KMS-11 (cell line): ENCODE results near the gene PRDX6.
A peak's percentile ranks its signal among the peaks of the same experiment; 100 is the strongest.

ENCODE experiments used
- H2AFZ ChIP-seq: fragments of 200-600 bp; sonication (generic); 2 replicates; pipeline ENCODE4 v1.6.1; 2016; ENCODE audit warnings: antibody characterized with exemption, mixed run types, low read depth
- H3K27ac ChIP-seq: fragments of 200-600 bp; sonication (generic); 2 replicates; pipeline ENCODE4 v1.6.1; 2016; ENCODE audit warnings: mild to moderate bottlenecking, mixed run types
- H3K27me3 ChIP-seq: fragments of 200-600 bp; sonication (generic); 2 replicates; pipeline ENCODE4 v1.6.1; 2017; ENCODE audit warnings: mild to moderate bottlenecking, low read depth, mixed run types, moderate library complexity; ENCODE audit not compliant: insufficient read depth
- H3K36me3 ChIP-seq: fragments of 200-600 bp; sonication (generic); 2 replicates; pipeline ENCODE4 v1.6.1; 2017; ENCODE audit warnings: mild to moderate bottlenecking, mixed run types; ENCODE audit not compliant: insufficient read depth
- H3K4me1 ChIP-seq: fragments of 200-600 bp; sonication (generic); 2 replicates; pipeline ENCODE4 v1.6.1; 2016; ENCODE audit warnings: mild to moderate bottlenecking, low read depth, mixed run types; ENCODE audit not compliant: poor library complexity, severe bottlenecking
- H3K4me2 ChIP-seq: fragments of 200-600 bp; sonication (generic); 2 replicates; pipeline ENCODE4 v1.7.0; 2016; ENCODE audit warnings: mild to moderate bottlenecking, mixed run types
- H3K4me3 ChIP-seq: fragments of 200-600 bp; sonication (generic); IDR thresholded peaks from 2 replicates; pipeline ENCODE4 v1.6.1; 2017; ENCODE audit warnings: low read depth, low read length, mixed read lengths; ENCODE audit not compliant: insufficient read depth
- H3K79me2 ChIP-seq: fragments of 200-600 bp; sonication (generic); 2 replicates; pipeline ENCODE4 v1.6.1; 2016; ENCODE audit warnings: low read depth, mixed run types; ENCODE audit not compliant: insufficient read depth
- H3K9ac ChIP-seq: fragments of 200-600 bp; sonication (generic); 2 replicates; pipeline ENCODE4 v1.6.1; 2016; ENCODE audit warnings: mild to moderate bottlenecking, mixed run types
- H4K20me1 ChIP-seq: fragments of 200-600 bp; sonication (generic); 2 replicates; pipeline ENCODE4 v1.6.1; 2016; ENCODE audit warnings: mild to moderate bottlenecking, mixed run types; ENCODE audit not compliant: insufficient read depth
- TF ChIP-seq, protein P1 (sequence below): fragments of 200-600 bp; sonication (generic); conservative IDR thresholded peaks from 2 replicates; pipeline ENCODE4 v1.6.1; 2017; ENCODE audit warnings: low read depth, mild to moderate bottlenecking, antibody characterized with exemption, low read length, moderate library complexity, mixed read lengths

The PRDX6 gene

DNA sequence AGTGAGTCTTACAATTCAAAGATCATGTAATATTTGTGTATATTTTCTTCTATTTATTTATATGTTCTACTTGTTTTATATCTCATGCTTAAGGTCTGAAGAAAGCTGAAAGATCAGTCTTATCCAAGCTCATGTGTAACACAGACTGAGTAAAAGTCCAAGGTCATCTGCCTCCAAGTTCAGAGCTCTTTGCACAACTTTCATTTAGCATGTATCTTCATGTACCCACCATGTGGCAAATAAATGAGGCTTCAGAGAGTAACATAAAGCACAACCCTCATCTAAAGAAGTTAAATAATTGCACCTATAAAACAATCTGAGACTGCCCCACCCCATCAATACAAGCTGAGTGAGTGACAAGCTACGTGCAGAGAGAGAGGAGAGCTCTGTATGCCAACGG is 38.5 kb upstream of the PRDX6 start:
- Histone ChIP-seq H4K20me1 (no peaks in the 10 kb centered on the region), H3K4me3 (no peak overlapping the region), H3K27ac (no peak overlapping the region), H3K4me2 (no peak overlapping the region), H2AFZ (no peak overlapping the region), H3K27me3 (no peaks in the 10 kb centered on the region), H3K4me1 (peaks cover 2% of the 10 kb centered on the region), H3K9ac (no peak overlapping the region), H3K36me3 (no peaks in the 10 kb centered on the region), H3K79me2 (no peaks in the 10 kb centered on the region)
- TF ChIP-seq, protein P1, sequence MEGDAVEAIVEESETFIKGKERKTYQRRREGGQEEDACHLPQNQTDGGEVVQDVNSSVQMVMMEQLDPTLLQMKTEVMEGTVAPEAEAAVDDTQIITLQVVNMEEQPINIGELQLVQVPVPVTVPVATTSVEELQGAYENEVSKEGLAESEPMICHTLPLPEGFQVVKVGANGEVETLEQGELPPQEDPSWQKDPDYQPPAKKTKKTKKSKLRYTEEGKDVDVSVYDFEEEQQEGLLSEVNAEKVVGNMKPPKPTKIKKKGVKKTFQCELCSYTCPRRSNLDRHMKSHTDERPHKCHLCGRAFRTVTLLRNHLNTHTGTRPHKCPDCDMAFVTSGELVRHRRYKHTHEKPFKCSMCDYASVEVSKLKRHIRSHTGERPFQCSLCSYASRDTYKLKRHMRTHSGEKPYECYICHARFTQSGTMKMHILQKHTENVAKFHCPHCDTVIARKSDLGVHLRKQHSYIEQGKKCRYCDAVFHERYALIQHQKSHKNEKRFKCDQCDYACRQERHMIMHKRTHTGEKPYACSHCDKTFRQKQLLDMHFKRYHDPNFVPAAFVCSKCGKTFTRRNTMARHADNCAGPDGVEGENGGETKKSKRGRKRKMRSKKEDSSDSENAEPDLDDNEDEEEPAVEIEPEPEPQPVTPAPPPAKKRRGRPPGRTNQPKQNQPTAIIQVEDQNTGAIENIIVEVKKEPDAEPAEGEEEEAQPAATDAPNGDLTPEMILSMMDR, result no peak

DNA sequence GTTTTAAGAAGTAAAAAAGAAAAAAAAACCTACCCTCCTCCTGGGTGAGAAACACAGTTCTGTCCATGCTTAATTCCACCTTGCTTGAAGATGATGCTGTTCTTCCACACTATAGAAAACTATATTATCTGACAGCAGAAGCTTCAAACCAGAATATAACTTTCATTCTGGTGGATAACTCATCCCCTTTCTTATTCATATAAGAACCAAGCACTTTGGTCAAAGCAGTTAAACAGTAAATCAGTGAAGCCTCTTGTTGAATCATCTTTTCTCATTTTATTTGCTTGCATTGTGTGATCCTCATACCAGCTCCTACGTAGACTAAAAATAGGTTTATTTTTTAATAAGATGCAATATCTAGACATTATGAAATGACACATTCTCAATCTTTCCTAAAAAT is 36.7 kb upstream of the PRDX6 start:
- H2AFZ ChIP-seq, result no peak overlapping the region
- no peaks in the 10 kb centered on the region for H3K27me3 ChIP-seq
- no peaks in the 10 kb centered on the region for H3K36me3 ChIP-seq
- no peak overlapping the region for H3K9ac ChIP-seq
- H3K4me3 ChIP-seq, result no peak overlapping the region
- H3K79me2 ChIP-seq, result no peaks in the 10 kb centered on the region
- H3K4me1 ChIP-seq, result peaks cover 19% of the 10 kb centered on the region
- no peaks in the 10 kb centered on the region for H4K20me1 ChIP-seq
- TF ChIP-seq, protein P1, result no peak
- H3K4me2 ChIP-seq, result no peak overlapping the region
- H3K27ac ChIP-seq, result no peak overlapping the region

GRCh38 chr1:173444757-173445156 is 32.4 kb upstream of the PRDX6 start:
- no peaks in the 10 kb centered on the region for H3K27me3 ChIP-seq
- H3K4me1 ChIP-seq, result peaks cover 27% of the 10 kb centered on the region
- H3K9ac ChIP-seq, result no peak overlapping the region
- peak overlapping the region; percentile 71 for H3K4me3 ChIP-seq
- peak overlapping the region; percentile 49 for H3K4me2 ChIP-seq
- TF ChIP-seq, protein P1, result no peak
- no peaks in the 10 kb centered on the region for H3K79me2 ChIP-seq
- H4K20me1 ChIP-seq, result no peaks in the 10 kb centered on the region
- H3K36me3 ChIP-seq, result no peaks in the 10 kb centered on the region
- H2AFZ ChIP-seq, result no peak overlapping the region
- H3K27ac ChIP-seq, result peak overlapping the region; percentile 36; the same call in 1 of the 2 replicates

- TF ChIP-seq, protein P1, result no peak
- peak overlapping the region; percentile 36; the same call in 1 of the 2 replicates for H3K27ac ChIP-seq
- H3K9ac ChIP-seq, result no peak overlapping the region; the same call in 1 of the 2 replicates
- H3K4me1 ChIP-seq, result peaks cover 27% of the 10 kb centered on the region
- no peaks in the 10 kb centered on the region for H3K36me3 ChIP-seq
- H3K79me2 ChIP-seq, result no peaks in the 10 kb centered on the region
- H2AFZ ChIP-seq, result no peak overlapping the region
- H4K20me1 ChIP-seq, result no peaks in the 10 kb centered on the region
- H3K4me2 ChIP-seq, result peak overlapping the region; percentile 49
- no peaks in the 10 kb centered on the region for H3K27me3 ChIP-seq
- peak overlapping the region; percentile 71 for H3K4me3 ChIP-seq
Measured at GRCh38 chr1:173445164-173445563, 32.0 kb upstream of the PRDX6 start.

DNA sequence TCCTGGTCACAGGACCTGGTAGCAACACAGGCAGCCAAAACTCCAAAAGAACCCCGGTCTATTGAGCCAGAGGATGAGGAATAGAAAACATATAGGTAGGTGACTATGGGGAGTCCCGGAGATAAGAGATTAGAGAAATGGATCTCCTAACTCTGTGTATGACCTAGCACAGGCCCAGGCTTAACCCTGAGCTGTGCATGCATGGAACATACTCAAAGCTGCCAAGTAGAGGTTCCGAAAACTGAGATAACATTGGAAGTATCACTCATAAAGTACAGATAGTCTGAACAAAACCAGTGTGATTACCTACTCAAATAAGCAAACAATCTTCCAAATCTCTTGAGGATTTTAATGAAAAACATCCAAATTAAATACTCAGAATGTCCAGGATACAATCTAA is 31.5 kb upstream of the PRDX6 start:
- TF ChIP-seq, protein P1, result no peak
- Histone ChIP-seq H3K9ac (no peak overlapping the region; the same call in 1 of the 2 replicates), H4K20me1 (no peaks in the 10 kb centered on the region), H3K79me2 (no peaks in the 10 kb centered on the region), H3K27me3 (no peaks in the 10 kb centered on the region), H3K36me3 (no peaks in the 10 kb centered on the region), H2AFZ (no peak overlapping the region), H3K4me3 (peak overlapping the region; percentile 35), H3K4me2 (peak overlapping the region; percentile 49), H3K4me1 (peaks cover 27% of the 10 kb centered on the region), H3K27ac (peak overlapping the region; percentile 36; the same call in 1 of the 2 replicates)
